Measurements from ENCODE around the gene MEF2D.

MEF2D gene

DNA sequence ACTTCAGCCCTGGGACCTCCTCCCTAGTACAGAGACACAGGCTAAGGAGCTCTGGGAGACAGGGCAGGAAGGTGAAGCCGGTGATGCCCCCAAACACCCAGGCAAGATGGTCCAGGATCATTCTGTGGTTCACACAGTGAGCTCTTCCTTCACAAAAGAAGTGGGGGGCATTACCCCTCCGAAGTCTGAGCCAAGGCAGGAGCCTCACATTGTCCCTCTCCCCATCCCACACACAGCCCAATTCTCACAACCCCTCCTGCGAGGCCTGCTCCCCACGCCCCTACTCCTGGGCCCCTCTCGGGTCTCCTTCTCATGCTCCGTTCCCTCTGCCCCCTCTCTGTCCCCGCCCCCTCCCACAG lies 10.7 kb downstream of the MEF2D start:
- TF ChIP-seq, protein P1, sequence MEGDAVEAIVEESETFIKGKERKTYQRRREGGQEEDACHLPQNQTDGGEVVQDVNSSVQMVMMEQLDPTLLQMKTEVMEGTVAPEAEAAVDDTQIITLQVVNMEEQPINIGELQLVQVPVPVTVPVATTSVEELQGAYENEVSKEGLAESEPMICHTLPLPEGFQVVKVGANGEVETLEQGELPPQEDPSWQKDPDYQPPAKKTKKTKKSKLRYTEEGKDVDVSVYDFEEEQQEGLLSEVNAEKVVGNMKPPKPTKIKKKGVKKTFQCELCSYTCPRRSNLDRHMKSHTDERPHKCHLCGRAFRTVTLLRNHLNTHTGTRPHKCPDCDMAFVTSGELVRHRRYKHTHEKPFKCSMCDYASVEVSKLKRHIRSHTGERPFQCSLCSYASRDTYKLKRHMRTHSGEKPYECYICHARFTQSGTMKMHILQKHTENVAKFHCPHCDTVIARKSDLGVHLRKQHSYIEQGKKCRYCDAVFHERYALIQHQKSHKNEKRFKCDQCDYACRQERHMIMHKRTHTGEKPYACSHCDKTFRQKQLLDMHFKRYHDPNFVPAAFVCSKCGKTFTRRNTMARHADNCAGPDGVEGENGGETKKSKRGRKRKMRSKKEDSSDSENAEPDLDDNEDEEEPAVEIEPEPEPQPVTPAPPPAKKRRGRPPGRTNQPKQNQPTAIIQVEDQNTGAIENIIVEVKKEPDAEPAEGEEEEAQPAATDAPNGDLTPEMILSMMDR (IDR thresholded peaks at IDR 0.05): no peak
- peak overlapping the region; percentile 37 for H3K27ac ChIP-seq
- no peaks in the 10 kb centered on the region for H3K27me3 ChIP-seq
- peaks cover 38 to 60% of the 10 kb centered on the region in 2 experiments for H3K4me1 ChIP-seq (ENCODE audit: control insufficient read depth in 1 of 2, insufficient read depth in 1 of 2, low read depth in 1 of 2, low read length in 1 of 2)
- H3K36me3 ChIP-seq: peaks cover 36% of the 10 kb centered on the region
- no peak overlapping the region for H3K4me3 ChIP-seq (ENCODE audit: low read depth in 1 of 2, low read length in 1 of 2)
- no peaks in the 10 kb centered on the region for H3K9me3 ChIP-seq

DNA sequence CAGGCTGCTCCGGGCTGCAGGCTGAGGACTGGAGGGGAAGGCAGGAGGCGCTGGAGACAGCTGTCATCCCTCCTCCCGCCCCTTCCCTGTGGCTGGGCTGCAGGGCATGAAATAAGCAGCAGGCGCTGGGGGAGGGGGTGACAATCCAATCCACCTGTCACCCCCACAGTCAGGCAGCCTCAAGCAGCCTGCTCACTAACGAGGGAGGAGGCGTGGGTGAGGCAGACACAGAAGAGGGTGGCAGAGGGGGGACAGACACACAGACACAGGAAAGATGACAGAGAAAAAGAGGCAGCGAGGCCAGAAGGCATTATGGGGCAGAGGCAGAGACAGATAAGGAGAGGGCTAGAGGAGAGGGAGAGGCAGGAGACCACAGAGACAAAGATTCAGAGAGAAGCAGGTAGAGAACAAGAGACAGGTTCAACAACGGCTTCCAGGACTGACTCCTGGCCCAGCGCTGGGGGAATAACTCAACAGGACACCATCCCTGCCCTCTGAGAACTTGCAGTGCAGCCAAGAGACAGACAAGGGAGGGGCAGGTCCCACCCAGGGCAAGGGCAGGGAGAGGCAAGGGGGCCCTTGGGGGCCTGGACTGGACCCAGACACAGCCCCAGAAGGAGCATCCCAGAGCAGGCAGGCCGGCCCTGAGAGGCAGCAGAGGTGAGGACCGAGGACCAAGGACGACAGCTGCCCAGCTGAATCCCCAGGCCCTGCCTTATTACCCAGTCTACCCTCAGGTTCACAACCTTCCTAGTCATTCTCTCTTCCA lies 11.2 kb downstream of the MEF2D start:
- peaks cover 38 to 56% of the 10 kb centered on the region in 2 experiments for H3K4me1 ChIP-seq (ENCODE audit: control insufficient read depth in 1 of 2, insufficient read depth in 1 of 2, low read depth in 1 of 2, low read length in 1 of 2)
- H3K27me3 ChIP-seq: no peaks in the 10 kb centered on the region
- TF ChIP-seq, protein P1 (IDR thresholded peaks at IDR 0.05): no peak
- H3K27ac ChIP-seq: peak overlapping the region; percentile 37
- no peak overlapping the region for H3K4me3 ChIP-seq (ENCODE audit: low read depth in 1 of 2, low read length in 1 of 2)
- H3K9me3 ChIP-seq: no peaks in the 10 kb centered on the region
- H3K36me3 ChIP-seq: peaks cover 36% of the 10 kb centered on the region

DNA sequence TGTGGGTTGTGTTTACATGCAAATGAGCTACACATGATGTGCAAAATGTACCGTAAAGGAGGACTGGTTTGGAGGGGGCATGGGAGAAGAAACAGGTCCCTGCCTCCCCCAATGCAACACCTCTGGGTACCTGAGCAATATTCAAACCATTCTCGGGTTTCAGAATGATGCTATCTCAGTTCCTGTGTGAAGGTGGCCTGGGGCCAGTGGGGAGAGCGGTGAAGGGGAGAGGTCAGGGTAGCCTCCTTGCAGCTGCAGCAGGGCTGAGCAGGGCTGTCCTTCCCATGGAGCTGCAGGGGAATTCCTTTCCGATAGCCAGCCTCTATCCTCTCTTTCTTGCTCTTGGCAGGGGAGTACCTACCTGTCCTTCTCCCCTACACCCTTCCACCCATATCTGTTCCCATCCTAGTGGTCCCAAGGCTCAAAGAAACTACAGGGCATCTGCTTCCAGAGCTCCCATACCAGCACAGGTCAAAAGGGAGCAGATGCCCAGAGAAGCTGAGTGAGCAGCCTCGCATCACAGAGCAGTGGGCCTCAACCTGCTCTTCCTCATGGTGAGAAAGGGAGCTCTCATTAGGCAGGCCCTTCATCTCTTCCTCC lies 11.9 kb downstream of the MEF2D start:
- TF ChIP-seq, protein P1 (IDR thresholded peaks at IDR 0.05): no peak
- peaks cover 38 to 50% of the 10 kb centered on the region in 2 experiments for H3K4me1 ChIP-seq (ENCODE audit: control insufficient read depth in 1 of 2, insufficient read depth in 1 of 2, low read depth in 1 of 2, low read length in 1 of 2)
- H3K4me3 ChIP-seq (ENCODE audit: low read depth in 1 of 2, low read length in 1 of 2): no peak overlapping the region
- H3K27me3 ChIP-seq: no peaks in the 10 kb centered on the region
- H3K36me3 ChIP-seq: peaks cover 37% of the 10 kb centered on the region
- H3K9me3 ChIP-seq: no peaks in the 10 kb centered on the region
- peak overlapping the region; percentile 37 for H3K27ac ChIP-seq

DNA sequence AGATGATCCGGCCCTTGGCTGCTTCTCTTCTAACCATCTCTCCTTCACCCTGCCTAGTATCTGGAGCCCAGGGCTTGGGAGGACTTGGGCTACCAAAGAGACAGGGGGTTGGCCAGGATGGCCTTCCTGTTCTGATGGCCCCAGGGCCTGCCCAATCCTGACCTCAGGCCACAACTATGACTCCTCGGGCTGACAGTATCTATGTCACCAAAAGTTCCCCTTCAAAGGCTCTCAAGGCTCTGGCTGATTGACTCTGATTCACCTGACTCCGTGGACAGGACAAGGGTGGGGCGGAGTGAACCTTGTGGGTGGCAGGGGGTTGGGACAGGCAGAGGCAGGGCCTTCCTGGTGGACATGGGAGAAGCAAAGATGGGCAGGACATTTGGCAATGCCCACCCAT lies 12.7 kb downstream of the MEF2D start:
- H3K27ac ChIP-seq: no peak overlapping the region
- H3K4me1 ChIP-seq (ENCODE audit: control insufficient read depth in 1 of 2, insufficient read depth in 1 of 2, low read depth in 1 of 2, low read length in 1 of 2): peaks cover 30 to 42% of the 10 kb centered on the region in 2 experiments
- TF ChIP-seq, protein P1 (IDR thresholded peaks at IDR 0.05): no peak

DNA sequence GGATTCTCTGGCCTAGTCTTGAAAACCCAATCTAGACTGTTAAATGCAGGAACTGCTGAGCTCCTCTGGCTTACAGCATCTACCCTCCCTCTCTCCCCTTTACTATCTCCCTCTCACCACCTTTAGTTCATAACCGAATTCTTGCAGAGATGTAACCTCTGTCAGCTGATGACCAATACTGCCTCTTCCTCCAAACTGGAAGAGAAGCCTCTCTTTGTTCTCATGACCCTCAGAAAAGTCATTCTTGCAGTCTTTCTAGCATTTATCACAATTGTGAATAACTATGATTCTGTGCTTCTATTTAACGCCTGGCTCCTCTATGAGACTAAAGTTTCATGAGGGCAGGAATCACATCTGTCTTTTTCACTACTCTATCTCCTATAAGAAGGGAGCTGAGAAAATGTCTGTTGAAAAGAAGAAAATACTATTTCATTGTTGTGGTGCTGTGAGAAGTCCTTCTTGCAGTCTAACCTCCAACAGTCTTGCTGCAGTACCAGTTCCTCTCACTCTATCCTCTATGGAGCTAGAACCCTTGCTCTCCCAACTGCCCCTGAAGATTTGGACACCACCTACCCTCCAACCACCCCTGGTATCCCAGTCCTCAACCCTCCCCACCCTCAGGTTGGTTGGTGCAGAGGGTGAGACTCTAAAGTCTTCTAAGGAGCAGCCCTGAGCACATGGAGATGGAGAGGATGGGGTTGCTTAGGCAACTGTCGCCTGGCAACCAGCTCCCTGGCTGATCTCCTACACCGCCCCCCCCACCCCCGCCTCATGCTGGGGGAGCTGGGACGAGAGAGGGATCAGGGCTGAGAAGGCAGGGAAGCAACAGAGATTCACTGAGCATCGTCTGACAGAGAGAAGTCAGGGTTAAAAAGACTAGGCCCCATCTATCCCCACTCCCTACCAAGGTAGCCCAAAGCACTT lies 13.9 kb downstream of the MEF2D start:
- H3K4me1 ChIP-seq (ENCODE audit: control insufficient read depth in 1 of 2, insufficient read depth in 1 of 2, low read depth in 1 of 2, low read length in 1 of 2): peaks cover 18 to 30% of the 10 kb centered on the region in 2 experiments
- H3K9me3 ChIP-seq: no peaks in the 10 kb centered on the region
- H3K4me3 ChIP-seq (ENCODE audit: low read depth in 1 of 2, low read length in 1 of 2): no peak overlapping the region
- peak overlapping the region; percentile 6 for H3K27ac ChIP-seq
- TF ChIP-seq, protein P1 (IDR thresholded peaks at IDR 0.05): no peak
- H3K27me3 ChIP-seq: no peaks in the 10 kb centered on the region
- H3K36me3 ChIP-seq: peaks cover 48% of the 10 kb centered on the region

More for the DNA sequence above, 12.7 kb downstream of the MEF2D start:
- Histone ChIP-seq H3K9me3 (no peaks in the 10 kb centered on the region), H3K27me3 (no peaks in the 10 kb centered on the region), H3K4me3 (ENCODE audit: low read depth in 1 of 2, low read length in 1 of 2) (no peak overlapping the region), H3K36me3 (peaks cover 43% of the 10 kb centered on the region)

Data from neutrophil (primary cell).